22Rv1 (cell line): ENCODE results near the gene TRIM15.
A peak's percentile ranks its signal among the peaks of the same experiment; 100 is the strongest.
"Not testable (repeated sequence)": the region's sequence is repeated elsewhere in the genome, so short reads cannot be mapped to it uniquely, and the experiment has no call there.

Source experiments
- H3K27ac ChIP-seq: fragments of 450-650 bp; 2 replicates; pipeline ENCODE4 v1.5.1; 2017
- ZFX ChIP-seq: fragments of 450-650 bp; IDR thresholded peaks from 2 replicates; pipeline ENCODE4 v1.6.1; 2017; ENCODE audit warnings: antibody characterized with exemption, borderline replicate concordance
- TF ChIP-seq, protein P1 (sequence below): fragments of 450-650 bp; IDR thresholded peaks from 2 replicates; pipeline ENCODE4 v1.5.1; 2017; ENCODE audit warnings: mild to moderate bottlenecking

TRIM15 gene

GRCh38 chr6:30216096-30216495 lies 52.8 kb downstream of the TRIM15 start:
- TF ChIP-seq, protein P1, sequence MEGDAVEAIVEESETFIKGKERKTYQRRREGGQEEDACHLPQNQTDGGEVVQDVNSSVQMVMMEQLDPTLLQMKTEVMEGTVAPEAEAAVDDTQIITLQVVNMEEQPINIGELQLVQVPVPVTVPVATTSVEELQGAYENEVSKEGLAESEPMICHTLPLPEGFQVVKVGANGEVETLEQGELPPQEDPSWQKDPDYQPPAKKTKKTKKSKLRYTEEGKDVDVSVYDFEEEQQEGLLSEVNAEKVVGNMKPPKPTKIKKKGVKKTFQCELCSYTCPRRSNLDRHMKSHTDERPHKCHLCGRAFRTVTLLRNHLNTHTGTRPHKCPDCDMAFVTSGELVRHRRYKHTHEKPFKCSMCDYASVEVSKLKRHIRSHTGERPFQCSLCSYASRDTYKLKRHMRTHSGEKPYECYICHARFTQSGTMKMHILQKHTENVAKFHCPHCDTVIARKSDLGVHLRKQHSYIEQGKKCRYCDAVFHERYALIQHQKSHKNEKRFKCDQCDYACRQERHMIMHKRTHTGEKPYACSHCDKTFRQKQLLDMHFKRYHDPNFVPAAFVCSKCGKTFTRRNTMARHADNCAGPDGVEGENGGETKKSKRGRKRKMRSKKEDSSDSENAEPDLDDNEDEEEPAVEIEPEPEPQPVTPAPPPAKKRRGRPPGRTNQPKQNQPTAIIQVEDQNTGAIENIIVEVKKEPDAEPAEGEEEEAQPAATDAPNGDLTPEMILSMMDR = no peak
- TF ChIP-seq ZFX = no peak
- H3K27ac ChIP-seq = no peak overlapping the region

DNA sequence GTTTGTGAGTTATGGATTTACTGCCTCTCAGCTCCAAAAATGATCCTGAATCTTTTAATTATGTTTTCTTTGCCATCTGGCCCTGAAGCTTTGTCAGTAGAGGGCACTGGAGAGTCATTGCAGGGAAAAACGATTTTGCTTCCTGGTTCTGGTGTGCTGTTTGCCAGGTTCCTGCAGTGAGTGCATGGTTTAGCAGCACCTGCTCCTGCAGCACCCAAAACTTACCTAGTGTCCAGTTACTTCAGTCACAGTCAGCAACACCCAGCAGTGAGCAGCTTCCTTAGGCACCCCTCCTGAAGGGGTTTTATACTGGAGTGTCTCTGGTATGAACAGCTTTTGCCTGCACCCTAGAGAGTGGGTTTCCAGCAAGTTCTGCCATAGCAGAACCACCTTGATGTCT lies 55.9 kb downstream of the TRIM15 start:
- no peak overlapping the region for H3K27ac ChIP-seq
- TF ChIP-seq ZFX = no peak
- TF ChIP-seq, protein P1 = peak; percentile 96

GRCh38 chr6:30221395-30221794 lies 58.0 kb downstream of the TRIM15 start:
- H3K27ac ChIP-seq = not testable (repeated sequence)

- H3K27ac ChIP-seq = not testable (repeated sequence)
These were observed 58.6 kb downstream of the TRIM15 start for GRCh38 chr6:30221956-30222355.
